Osteoblast (primary cell): Measurements from ENCODE around the gene POLR3C. TPM values are rescaled to one million over a fixed set of nuclear protein-coding genes. Genes with fewer than 3 reads are reported as not detected.

Experiments used
- DNase-seq: peaks from one replicate; pipeline ENCODE4 v3.0.0; 2011; ENCODE audit warnings: low spot score, mixed read lengths; ENCODE audit not compliant: insufficient read length; ENCODE audit errors: missing footprints
- H2AFZ ChIP-seq: 2 replicates; pipeline ENCODE4 v1.6.0; 2011; ENCODE audit warnings: mild to moderate bottlenecking, low read length
- H3K27ac ChIP-seq: 2 replicates; pipeline ENCODE4 v1.5.1; 2011; ENCODE audit warnings: mild to moderate bottlenecking, low read depth, low read length, moderate library complexity
- H3K27me3 ChIP-seq: 2 replicates; pipeline ENCODE4 v1.6.0; 2012; ENCODE audit warnings: mild to moderate bottlenecking, control low read depth, inconsistent platforms, low read length, moderate library complexity; ENCODE audit not compliant: insufficient read depth
- H3K36me3 ChIP-seq: 2 replicates; pipeline ENCODE4 v1.5.1; 2011; ENCODE audit warnings: mild to moderate bottlenecking, low read length, control low read depth, moderate library complexity; ENCODE audit not compliant: insufficient read depth
- H3K4me1 ChIP-seq: 2 replicates; pipeline ENCODE4 v1.5.1; 2011; ENCODE audit warnings: mild to moderate bottlenecking, low read length, control low read depth, moderate library complexity; ENCODE audit not compliant: insufficient read depth
- H3K4me2 ChIP-seq: 2 replicates; pipeline ENCODE4 v1.6.0; 2011; ENCODE audit warnings: mild to moderate bottlenecking, low read length; ENCODE audit not compliant: insufficient read depth
- H3K4me3 ChIP-seq: fragments of 200-600 bp; sonication (generic); 3 replicates; pipeline ENCODE4 v1.5.1; 2012; ENCODE audit warnings: mild to moderate bottlenecking, low read length, inconsistent platforms; ENCODE audit not compliant: insufficient read depth
- H3K79me2 ChIP-seq: 2 replicates; pipeline ENCODE4 v1.6.0; 2012; ENCODE audit warnings: mild to moderate bottlenecking, low read length, control low read depth, inconsistent platforms; ENCODE audit not compliant: insufficient read depth
- H3K9me3 ChIP-seq: 2 replicates; pipeline ENCODE4 v1.5.1; 2011; ENCODE audit warnings: low read depth, low read length, control low read depth
- H4K20me1 ChIP-seq: 2 replicates; pipeline ENCODE4 v1.6.0; 2012; ENCODE audit warnings: mild to moderate bottlenecking, low read length, control low read depth; ENCODE audit not compliant: insufficient read depth
- CTCF ChIP-seq: IDR thresholded peaks from 2 replicates; pipeline ENCODE4 v1.5.1; 2011; ENCODE audit warnings: mild to moderate bottlenecking, low read depth, low read length, moderate library complexity; ENCODE audit errors: extremely low read depth
- total RNA-seq: library from RNA; depleted of rRNA; stranded (reverse); fragments of >200 nt; gene quantifications from 2 replicates; pipeline ENCODE4 v1.2.3, GENCODE V29; 2012

Gene POLR3C
- total RNA-seq, 1 donor: 54.3 TPM

GRCh38 chr1:145857170-145857569 is 33.2 kb downstream of the POLR3C start:
- TF ChIP-seq CTCF: no peak
- peaks cover 53% of the 10 kb centered on the region for H3K36me3 ChIP-seq
- H3K79me2 ChIP-seq: peaks cover 28% of the 10 kb centered on the region
- H3K4me1 ChIP-seq: peaks cover 19% of the 10 kb centered on the region
- peak overlapping the region; percentile 23 for H3K27ac ChIP-seq
- H4K20me1 ChIP-seq: peaks cover 18% of the 10 kb centered on the region
- no peak overlapping the region for H3K4me3 ChIP-seq
- H3K9me3 ChIP-seq: no peaks in the 10 kb centered on the region
- no peak for DNase-seq
- peak overlapping the region; percentile 91 for H3K4me2 ChIP-seq
- no peaks in the 10 kb centered on the region for H3K27me3 ChIP-seq
- no peak overlapping the region for H2AFZ ChIP-seq

- Histone ChIP-seq H4K20me1 (peaks cover 18% of the 10 kb centered on the region), H3K27me3 (no peaks in the 10 kb centered on the region), H3K79me2 (peaks cover 28% of the 10 kb centered on the region), H2AFZ (peak overlapping the region; percentile 70), H3K4me1 (peaks cover 19% of the 10 kb centered on the region), H3K4me2 (peak overlapping the region; percentile 91), H3K27ac (no peak overlapping the region), H3K36me3 (peaks cover 44% of the 10 kb centered on the region), H3K4me3 (peak overlapping the region; percentile 100), H3K9me3 (no peaks in the 10 kb centered on the region)
- no peak for TF ChIP-seq CTCF
- DNase-seq: peak; percentile 91
Observed at GRCh38 chr1:145858238-145858900, 34.4 kb downstream of the POLR3C start.

GRCh38 chr1:145858901-145859490 is 35.0 kb downstream of the POLR3C start, which contains the start of gene PIAS3:
TSS of gene PIAS3 (minus strand) at chr1:145859081. CDS start at chr1:145858990, 91 bp downstream.
- Histone ChIP-seq H3K4me2 (peak within 1 kb of the TSS; percentile 91), H3K79me2 (peaks cover 28% of the 10 kb centered on the region), H3K27me3 (no peaks in the 10 kb centered on the region), H3K4me1 (peaks cover 19% of the 10 kb centered on the region), H3K4me3 (peak within 1 kb of the TSS; percentile 100), H3K9me3 (no peaks in the 10 kb centered on the region), H3K27ac (peak within 1 kb of the TSS; percentile 81), H2AFZ (peak within 1 kb of the TSS; percentile 88), H4K20me1 (peaks cover 18% of the 10 kb centered on the region), H3K36me3 (peaks cover 37% of the 10 kb centered on the region)
- TF ChIP-seq CTCF: no peak
- peak; percentile 99 for DNase-seq

GRCh38 chr1:145859491-145860023 is 35.6 kb downstream of the POLR3C start:
- Histone ChIP-seq H3K9me3 (no peaks in the 10 kb centered on the region), H3K36me3 (peaks cover 32% of the 10 kb centered on the region), H3K4me1 (peaks cover 19% of the 10 kb centered on the region), H3K27me3 (no peaks in the 10 kb centered on the region), H2AFZ (peak overlapping the region; percentile 88), H3K4me3 (peak overlapping the region; percentile 100), H4K20me1 (peaks cover 18% of the 10 kb centered on the region), H3K27ac (peak overlapping the region; percentile 81), H3K4me2 (peak overlapping the region; percentile 91), H3K79me2 (peaks cover 28% of the 10 kb centered on the region)
- peak; percentile 99 for DNase-seq
- TF ChIP-seq CTCF: no peak
